GM21367 (cell line): ENCODE measurements around the gene PCLO.
"Not testable (repeated sequence)": the region's sequence is repeated elsewhere in the genome, so short reads cannot be mapped to it uniquely, and the experiment has no call there.

Source experiments
- ATAC-seq: cut with Tn5 transposase; IDR thresholded peaks from one replicate; pipeline ENCODE4 v1.9.1; 2021; ENCODE audit not compliant: unreplicated experiment

Gene PCLO

DNA sequence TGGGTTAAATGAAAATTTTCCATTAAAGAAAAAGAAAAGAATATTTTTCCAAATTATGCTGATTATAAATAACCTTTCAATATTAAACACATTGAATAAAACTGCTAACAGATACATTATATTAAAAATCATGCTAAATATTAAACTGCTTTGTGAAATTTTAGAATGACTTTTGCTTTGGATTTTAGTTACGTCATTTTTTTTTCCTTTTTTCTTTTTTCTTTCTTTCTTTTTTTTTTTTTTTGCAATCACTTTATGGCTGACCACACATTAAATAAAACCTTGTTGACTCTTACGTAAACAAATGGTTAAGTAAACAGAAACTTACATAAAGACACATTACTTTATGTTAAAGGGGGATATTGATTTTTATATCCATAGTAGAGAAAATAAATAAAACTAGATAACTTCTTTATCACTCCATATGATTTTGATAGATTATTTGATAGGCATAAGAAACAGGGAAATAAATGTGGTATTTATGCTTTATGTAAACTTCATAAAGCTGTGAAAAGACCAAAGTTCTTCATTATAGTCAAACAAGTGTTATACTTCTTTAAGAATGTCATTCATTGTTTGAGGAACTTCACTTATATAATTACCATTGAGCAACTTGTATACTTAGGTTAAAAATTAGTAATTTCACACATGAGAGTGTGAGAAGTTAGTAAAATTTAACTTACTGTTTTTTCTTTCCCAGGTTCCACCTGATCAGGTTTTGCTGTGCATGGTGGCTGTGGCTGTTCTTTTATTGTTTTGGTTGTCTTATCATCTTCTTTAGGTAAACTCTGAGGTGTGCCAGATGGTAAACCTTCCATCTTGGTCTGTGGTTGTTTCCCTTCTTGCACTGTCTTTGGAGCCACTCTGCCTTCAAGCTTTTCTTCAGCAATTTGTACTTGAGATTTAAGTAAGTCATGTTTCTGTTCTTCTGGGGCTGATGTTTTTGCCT lies 197.3 kb downstream of the PCLO start:
- ATAC-seq = no peak

- no peak for ATAC-seq
Observed at GRCh38 chr7:82964150-82964882, 198.4 kb downstream of the PCLO start.

DNA sequence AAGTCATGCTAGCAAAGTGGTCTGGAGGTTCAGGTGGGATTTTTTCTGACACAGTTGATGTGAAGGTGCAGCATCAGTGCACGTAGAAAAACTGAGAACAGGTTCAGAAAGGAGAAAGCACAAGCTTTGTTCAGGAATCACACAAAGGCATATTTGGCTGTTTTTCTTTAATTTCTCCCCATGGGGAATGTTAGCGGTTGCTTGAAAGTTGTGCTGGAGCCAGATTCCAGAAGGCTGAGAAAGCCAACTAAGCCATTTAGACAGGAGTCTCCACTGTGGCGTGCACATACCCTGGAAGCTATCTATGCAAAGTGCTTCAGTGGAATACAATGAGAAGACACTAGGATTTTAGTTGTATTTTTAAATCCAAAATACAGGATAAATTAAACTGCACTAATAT lies 201.4 kb downstream of the PCLO start:
- ATAC-seq = no peak

DNA sequence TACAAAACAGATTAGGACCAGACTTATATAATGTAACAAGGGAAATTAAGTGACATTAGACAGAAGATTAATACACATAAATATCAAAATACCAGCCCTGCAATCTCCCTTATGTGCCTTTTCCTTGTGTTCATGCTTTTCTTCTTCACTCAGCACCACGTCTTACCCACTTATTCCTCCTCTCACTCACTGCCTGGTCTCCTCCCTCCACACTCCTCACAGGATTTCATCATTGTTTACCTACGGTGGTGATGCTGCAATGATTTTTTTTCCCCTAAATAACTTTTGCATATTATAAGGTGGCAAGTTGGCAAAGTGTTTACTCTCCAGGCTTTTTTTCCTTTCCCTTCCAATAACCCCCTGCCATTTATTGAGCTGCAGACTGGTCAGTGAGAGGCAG lies 203.2 kb downstream of the PCLO start:
- no peak for ATAC-seq

DNA sequence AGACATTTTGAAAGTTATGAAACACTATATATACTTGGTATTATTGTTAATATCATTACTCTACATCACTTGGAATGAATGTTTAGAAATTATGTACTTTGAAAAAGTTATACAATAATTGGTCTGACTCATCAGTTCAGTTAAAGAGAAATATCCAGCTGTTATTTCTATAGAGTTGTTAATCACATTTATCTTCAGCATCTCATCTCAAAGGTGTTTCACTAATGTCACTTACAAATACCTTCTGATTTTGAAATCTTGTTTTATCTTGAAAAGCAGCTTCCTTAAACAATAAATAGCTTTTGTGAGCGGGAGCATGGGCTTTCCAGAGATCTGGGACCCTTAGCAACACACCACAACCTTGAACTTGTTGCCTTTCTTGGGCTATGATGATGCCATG lies 205.2 kb downstream of the PCLO start:
- ATAC-seq = no peak

DNA sequence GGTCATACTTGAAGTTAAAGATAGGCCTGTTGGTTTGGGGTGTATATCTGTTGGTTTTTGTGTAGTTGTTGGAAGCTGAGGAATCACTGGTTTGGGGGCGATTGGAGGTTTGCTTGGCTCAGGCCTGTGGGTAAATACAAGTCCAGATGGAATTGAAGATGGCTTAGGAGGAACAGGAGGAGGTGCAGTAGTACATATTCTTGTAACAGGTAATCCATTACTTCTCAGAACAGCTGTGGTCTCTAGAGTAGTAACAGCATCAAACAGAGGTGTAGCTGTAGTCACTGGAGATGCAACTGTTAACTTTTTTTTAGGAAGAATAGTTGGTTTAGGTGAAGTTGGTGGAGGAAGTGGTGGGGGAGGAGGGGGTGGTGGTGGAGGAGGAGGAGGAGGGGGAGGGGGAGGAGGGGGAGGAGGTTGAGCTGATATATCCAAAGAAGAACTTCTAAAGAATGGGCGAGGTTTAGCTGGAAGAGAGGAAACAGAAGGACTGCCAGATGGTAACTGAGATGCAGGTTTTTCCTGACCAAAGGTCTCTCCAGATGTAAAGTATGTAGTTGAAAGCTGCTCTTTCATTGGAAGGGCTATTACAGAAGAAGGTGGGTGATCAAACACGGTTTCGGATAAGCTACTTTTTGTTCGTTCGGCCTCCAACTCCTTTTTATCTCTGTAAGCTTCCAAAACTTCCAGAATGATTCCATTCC lies 209.2 kb downstream of the PCLO start:
- no peak for ATAC-seq

- ATAC-seq = no peak
Observed at GRCh38 chr7:82950436-82950835, 212.2 kb downstream of the PCLO start.

- ATAC-seq = no peak
Observed at GRCh38 chr7:82945480-82945879, 217.2 kb downstream of the PCLO start.

DNA sequence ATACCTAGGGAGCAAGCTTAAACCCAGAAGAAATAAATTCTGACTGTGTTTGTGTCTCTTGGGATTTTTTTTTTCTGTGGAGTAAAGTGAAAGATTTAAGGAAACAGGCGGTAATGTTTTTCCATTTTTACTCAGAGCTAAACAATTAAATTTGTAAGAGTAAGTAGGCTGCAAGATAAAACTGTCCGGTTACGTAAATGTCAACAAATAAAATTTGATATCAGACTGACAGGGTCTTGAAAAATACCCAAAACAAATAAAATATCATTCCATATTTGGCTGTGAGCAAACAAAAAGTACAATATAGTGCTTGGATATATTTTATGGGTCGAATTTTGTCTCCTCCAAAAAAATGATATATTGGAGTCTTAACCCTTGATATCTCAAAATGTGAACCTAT lies 217.6 kb downstream of the PCLO start:
- ATAC-seq = no peak

GRCh38 chr7:82932516-82932915 lies 230.2 kb downstream of the PCLO start:
- no peak for ATAC-seq

DNA sequence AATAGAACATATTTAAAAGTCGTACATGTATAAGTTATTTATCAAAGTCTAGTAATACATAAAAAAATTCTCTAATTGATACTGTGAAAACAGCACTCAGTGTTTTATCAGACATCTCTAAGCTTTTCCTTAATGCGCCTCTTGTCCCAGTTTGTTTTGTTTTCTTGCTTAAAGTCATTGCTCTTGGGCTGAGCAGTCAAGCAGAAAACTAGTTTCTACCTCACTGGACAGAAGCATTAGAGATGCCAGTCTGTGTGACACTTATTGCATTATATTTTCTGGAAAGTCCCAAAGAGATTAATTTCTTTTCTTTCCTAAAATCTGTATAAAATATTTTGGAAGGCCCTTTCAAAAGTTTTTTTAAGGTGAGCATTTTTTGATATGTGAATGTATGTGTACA lies 236.2 kb downstream of the PCLO start:
- ATAC-seq = no peak

- no peak for ATAC-seq
Observed at GRCh38 chr7:82925331-82925730, 237.4 kb downstream of the PCLO start.

DNA sequence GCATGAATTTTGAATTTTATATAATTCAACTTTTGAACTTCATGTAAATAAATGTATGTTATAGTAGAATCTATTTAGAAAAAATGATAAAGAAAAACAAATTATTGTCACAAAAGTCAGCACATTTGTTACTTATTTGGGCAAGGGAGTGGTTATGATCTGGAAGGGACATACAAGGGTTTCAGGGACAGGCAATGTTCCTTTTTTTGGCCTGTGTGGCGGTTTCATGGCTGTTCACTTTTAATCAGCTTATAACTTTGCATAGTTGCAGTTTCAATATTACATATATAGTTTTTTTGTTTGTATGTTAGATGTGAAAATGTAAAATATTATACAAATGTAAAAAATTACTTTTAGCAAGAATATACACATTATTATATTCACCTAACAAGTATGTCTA lies 256.2 kb downstream of the PCLO start:
- ATAC-seq = no peak

DNA sequence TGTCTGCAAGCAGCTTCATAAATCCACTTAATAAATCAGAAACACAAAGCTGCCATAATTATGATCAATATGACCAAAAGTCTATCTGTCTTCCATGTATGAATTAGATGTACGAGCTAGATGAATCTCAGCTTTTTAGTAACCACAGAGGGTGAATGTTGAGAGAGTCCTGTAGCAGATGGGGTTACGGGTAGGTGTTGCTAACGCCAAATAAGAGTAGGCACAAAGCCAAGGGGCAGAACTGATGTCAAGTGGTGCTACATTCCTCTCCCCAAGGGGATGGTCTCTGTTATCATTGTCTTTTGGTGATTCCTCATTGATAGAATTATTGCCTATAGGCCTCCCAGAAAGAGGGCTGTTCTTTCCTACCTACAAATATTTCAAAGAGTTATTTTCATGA lies 257.8 kb downstream of the PCLO start:
- ATAC-seq = no peak

DNA sequence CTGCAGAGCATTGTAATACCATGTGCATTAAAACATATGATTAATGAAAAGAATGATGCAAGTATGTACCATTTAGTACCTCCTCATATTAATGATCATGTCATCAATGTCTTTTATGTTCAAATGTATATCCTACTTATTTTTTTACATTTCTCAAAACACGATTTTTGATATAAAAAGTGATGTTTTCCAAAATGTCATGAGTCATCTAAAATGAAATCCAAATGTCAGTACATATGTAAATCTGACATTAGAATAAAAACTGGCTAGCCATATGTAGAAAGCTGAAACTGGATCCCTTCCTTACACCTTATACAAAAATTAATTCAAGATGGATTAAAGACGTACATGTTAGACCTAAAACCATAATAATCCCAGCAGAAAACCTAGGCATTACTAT lies 261.6 kb downstream of the PCLO start:
- not testable (repeated sequence) for ATAC-seq

GRCh38 chr7:82897500-82897899 lies 265.2 kb downstream of the PCLO start:
- ATAC-seq = no peak

DNA sequence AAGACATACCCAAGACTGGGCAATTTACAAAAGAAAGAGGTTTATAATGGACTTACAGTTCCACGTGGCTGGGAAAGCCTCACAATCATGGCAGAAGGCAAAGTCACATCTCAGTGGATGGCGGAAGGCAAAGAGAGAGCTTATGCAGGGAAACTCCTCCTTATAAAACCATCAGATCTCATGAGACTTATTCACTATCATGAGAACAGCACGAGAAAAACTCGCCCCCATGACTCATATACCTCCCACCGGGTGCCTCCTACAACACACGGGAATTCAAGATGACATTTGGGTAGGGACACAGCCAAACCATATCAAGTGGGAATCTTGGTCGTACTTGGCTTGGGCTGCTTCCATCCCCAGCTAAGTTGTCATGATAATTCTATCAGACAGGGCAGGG lies 268.3 kb downstream of the PCLO start:
- not testable (repeated sequence) for ATAC-seq

DNA sequence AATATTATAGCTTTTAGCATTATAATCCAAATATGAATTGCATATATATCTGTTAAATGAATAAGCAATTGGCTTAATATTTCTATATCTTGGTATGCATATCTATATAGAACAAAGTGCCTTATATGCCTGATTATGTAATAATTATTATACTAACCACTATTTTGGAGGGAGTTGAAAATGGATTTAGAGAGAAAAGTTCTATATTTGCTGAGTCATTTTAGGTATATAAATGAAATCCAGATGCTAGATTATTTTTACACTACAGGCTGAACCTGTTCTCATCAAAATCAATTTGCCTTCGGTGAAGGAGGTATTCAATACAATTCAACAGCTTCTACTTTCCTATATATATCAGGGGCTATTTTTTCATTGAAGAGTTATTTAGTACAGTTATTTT lies 276.4 kb downstream of the PCLO start:
- ATAC-seq = no peak

GRCh38 chr7:82865856-82866255 lies 296.8 kb downstream of the PCLO start:
- ATAC-seq = no peak

DNA sequence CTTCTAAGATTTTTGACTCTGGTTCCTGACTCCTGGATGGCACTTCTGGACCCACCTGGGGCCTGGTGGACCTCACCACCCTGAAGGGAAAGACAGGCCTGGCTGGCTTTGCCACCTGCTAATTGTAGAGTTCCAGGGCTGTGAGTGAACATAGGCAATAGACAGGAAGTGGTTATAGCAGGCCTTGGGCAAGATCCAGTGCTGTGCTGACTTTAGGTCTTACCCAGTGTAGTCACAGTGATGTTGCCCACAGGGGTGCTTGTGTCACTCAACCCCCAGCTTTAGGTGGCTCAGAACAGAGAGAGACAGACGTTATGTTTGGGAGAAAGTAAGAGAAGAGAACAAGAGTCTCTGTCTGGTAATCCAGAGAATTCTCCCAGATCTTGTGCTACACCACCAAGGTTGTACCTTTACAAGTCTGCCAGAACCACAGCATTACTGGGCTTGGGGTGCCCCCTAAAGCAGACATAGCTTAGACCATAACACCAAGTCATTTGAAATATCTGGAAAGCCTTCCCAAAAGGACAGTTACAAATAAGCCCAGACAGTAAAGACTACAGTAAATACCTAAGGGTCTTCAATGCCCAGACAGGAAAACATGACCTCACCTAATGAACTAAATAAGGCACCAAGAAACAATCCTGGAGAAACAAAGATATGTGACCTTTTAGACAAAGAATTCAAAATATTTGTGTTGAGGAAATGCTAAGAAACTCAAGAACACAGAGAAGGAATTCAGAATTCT lies 303.4 kb downstream of the PCLO start:
- no peak for ATAC-seq

- ATAC-seq = no peak
Observed at GRCh38 chr7:82851121-82851520, 311.6 kb downstream of the PCLO start.
